Keratinocyte (primary cell): Measurements from ENCODE around the gene SCFD2. TPM values are rescaled to one million over a fixed set of nuclear protein-coding genes. Genes with fewer than 3 reads are reported as not detected.

Experiments used
- DNase-seq: peaks from one replicate; pipeline ENCODE4 v3.0.0-alpha.2; 2011; ENCODE audit warnings: low read depth, missing footprints, low spot score
- FAIRE-seq: peaks from 2 replicates; lab custom pipeline; 2011; peaks lifted over from hg19 to GRCh38; lab: Jason Lieb, UNC
- H2AFZ ChIP-seq: 2 replicates; pipeline ENCODE4 v1.6.0; 2012; ENCODE audit warnings: low read length, control low read depth, inconsistent platforms; ENCODE audit not compliant: control insufficient read depth
- H3K27ac ChIP-seq: 2 replicates; pipeline ENCODE4 v1.5.1; 2011; ENCODE audit warnings: low read length; ENCODE audit not compliant: control insufficient read depth, insufficient read depth
- H3K27me3 ChIP-seq: 3 replicates; pipeline ENCODE4 v1.6.0; 2011; ENCODE audit warnings: low read length; ENCODE audit not compliant: control insufficient read depth, insufficient read depth; ENCODE audit errors: extremely low read depth
- H3K36me3 ChIP-seq, 2 experiments: 2 replicates in 1 of 2; 3 replicates in 1 of 2; pipeline ENCODE4 v1.5.1; 2011; ENCODE audit warnings: low read length in 2 of 2, mild to moderate bottlenecking in 1 of 2; ENCODE audit not compliant: control insufficient read depth in 2 of 2, insufficient read depth in 2 of 2; ENCODE audit errors: extremely low read depth in 1 of 2
- H3K4me1 ChIP-seq: 3 replicates; pipeline ENCODE4 v1.5.1; 2011; ENCODE audit warnings: low read length; ENCODE audit not compliant: control insufficient read depth, insufficient read depth; ENCODE audit errors: extremely low read depth
- H3K4me2 ChIP-seq: 3 replicates; pipeline ENCODE4 v1.6.0; 2011; ENCODE audit warnings: low read depth, low read length; ENCODE audit not compliant: control insufficient read depth, insufficient read depth; ENCODE audit errors: extremely low read depth
- H3K4me3 ChIP-seq, 3 experiments: fragments of 200-600 bp in 1 of 3; sonication (generic) in 1 of 3; 2 replicates in 2 of 3; 3 replicates in 1 of 3; pipeline ENCODE4 v1.5.1; 2011 to 2016; ENCODE audit warnings: low read length in 3 of 3, mild to moderate bottlenecking in 3 of 3, control low read depth in 2 of 3, inconsistent platforms in 1 of 3, low read depth in 1 of 3, mixed read lengths in 1 of 3, mixed run types in 1 of 3, moderate library complexity in 1 of 3; ENCODE audit not compliant: control insufficient read depth in 2 of 3, insufficient read depth in 2 of 3; ENCODE audit errors: extremely low read depth in 1 of 3
- H3K79me2 ChIP-seq: 2 replicates; pipeline ENCODE4 v1.6.0; 2012; ENCODE audit warnings: low read length; ENCODE audit not compliant: control insufficient read depth, insufficient read depth
- H3K9ac ChIP-seq: 3 replicates; pipeline ENCODE4 v1.6.0; 2011; ENCODE audit warnings: low read length; ENCODE audit not compliant: control insufficient read depth, insufficient read depth; ENCODE audit errors: extremely low read depth
- H3K9me1 ChIP-seq: 3 replicates; pipeline ENCODE4 v1.6.0; 2011; ENCODE audit warnings: low read length; ENCODE audit not compliant: control insufficient read depth, insufficient read depth; ENCODE audit errors: extremely low read depth
- H3K9me3 ChIP-seq: 2 replicates; pipeline ENCODE4 v1.5.1; 2012; ENCODE audit warnings: low read depth, low read length; ENCODE audit not compliant: control insufficient read depth
- H4K20me1 ChIP-seq: 3 replicates; pipeline ENCODE4 v1.6.0; 2011; ENCODE audit warnings: low read length; ENCODE audit not compliant: control insufficient read depth, insufficient read depth; ENCODE audit errors: extremely low read depth
- EZH2 ChIP-seq: IDR thresholded peaks from one replicate; pipeline ENCODE4 v1.6.1; 2012; ENCODE audit warnings: inconsistent platforms, mild to moderate bottlenecking, low read length, moderate library complexity
- dilution Hi-C: fragments of 300-500 bp; cut with MboI; formaldehyde crosslinking; loops from one replicate; pipeline ENCODE4 v1.7.0; 2020; ENCODE audit warnings: low sequenced_read_pairs; ENCODE audit not compliant: extremely low pct_ligation_motif_present
- polyA plus RNA-seq, 5 experiments: library from polyadenylated mRNA; depleted of rRNA in 3 of 5; stranded (reverse) in 3 of 5; stranded (forward) in 1 of 5; unstranded in 1 of 5; fragments of >200 nt; gene quantifications; 1 replicate in 1 of 5; 2 replicates in 3 of 5; 3 replicates in 1 of 5; pipeline versions ENCODE4 v1.2.1 to v1.2.3, GENCODE V29; 2011 to 2012; ENCODE audit warnings: missing spikeins in 2 of 5, low read depth in 1 of 5, low replicate concordance in 1 of 5
- TF ChIP-seq, protein P1 (sequence below), 3 experiments: IDR thresholded peaks in 1 of 3; conservative IDR thresholded peaks in 1 of 3; optimal IDR thresholded peaks in 1 of 3; 2 replicates in 2 of 3; 3 replicates in 1 of 3; pipeline versions ENCODE3 to v1.5.1; 2011; ENCODE audit warnings: low read length in 3 of 3, mild to moderate bottlenecking in 3 of 3, moderate library complexity in 2 of 3, control low read depth in 1 of 3, inconsistent platforms in 1 of 3; ENCODE audit not compliant: insufficient read depth in 2 of 3; ENCODE audit errors: extremely low read depth in 1 of 3

Gene SCFD2
- polyA plus RNA-seq, 1 donor (not counting 4 experiments of a cell fraction or from before 2014, with no cell fraction given), result 13.9 TPM

DNA sequence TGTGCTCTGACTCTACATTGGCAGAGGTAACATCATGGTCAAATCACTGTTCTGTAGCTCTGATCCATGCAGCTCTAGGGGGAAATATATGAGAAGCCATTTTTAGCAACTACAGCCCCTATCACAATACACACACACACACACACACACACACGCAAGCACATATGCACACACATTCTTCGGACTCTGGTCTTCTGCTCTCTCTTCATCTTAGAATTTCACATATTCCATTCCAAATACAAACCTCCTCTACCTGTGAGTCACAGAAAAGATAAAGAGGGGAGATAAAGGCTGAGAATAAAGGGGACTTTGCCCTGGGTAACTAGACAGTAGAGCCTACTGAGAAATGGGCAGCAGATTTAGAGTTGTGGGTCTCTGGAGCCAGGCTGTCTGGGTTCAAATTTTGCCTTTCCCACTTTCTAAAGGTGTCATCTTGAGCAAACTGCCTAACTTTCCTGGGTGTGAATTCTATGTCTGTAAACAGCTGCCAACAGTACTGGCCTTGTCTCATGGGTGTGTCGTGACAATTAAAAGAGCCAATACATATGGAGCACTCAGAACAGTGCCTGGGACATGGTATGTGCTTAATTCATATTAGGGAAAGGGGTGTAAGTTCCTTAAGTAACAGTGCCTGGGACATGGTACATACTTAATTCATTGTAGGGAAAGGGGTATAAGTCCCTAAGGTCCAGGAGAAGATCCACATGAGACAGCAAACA, 515.3 kb downstream of the SCFD2 start:
- FAIRE-seq (peak; percentile 63), DNase-seq (no peak)
- no peaks in the 10 kb centered on the region for H3K79me2 ChIP-seq
- dilution Hi-C loops, result no loop called here
- no peaks in the 10 kb centered on the region for H3K9me1 ChIP-seq
- no peak overlapping the region for H2AFZ ChIP-seq
- H3K9me3 ChIP-seq, result no peaks in the 10 kb centered on the region
- H3K36me3 ChIP-seq, result no peaks in the 10 kb centered on the region
- H3K27ac ChIP-seq, result no peak overlapping the region
- H3K9ac ChIP-seq, result no peak overlapping the region
- H3K4me1 ChIP-seq, result peaks cover 16% of the 10 kb centered on the region
- H3K4me3 ChIP-seq, result no peak overlapping the region
- no peak for TF ChIP-seq EZH2
- TF ChIP-seq, protein P1, sequence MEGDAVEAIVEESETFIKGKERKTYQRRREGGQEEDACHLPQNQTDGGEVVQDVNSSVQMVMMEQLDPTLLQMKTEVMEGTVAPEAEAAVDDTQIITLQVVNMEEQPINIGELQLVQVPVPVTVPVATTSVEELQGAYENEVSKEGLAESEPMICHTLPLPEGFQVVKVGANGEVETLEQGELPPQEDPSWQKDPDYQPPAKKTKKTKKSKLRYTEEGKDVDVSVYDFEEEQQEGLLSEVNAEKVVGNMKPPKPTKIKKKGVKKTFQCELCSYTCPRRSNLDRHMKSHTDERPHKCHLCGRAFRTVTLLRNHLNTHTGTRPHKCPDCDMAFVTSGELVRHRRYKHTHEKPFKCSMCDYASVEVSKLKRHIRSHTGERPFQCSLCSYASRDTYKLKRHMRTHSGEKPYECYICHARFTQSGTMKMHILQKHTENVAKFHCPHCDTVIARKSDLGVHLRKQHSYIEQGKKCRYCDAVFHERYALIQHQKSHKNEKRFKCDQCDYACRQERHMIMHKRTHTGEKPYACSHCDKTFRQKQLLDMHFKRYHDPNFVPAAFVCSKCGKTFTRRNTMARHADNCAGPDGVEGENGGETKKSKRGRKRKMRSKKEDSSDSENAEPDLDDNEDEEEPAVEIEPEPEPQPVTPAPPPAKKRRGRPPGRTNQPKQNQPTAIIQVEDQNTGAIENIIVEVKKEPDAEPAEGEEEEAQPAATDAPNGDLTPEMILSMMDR (optimal IDR thresholded peaks at IDR 0.05 in 1 of 3, IDR thresholded peaks at IDR 0.05 in 1 of 3, conservative IDR thresholded peaks at IDR 0.05 in 1 of 3; ENCODE audit: extremely low read depth in 1 of 3, insufficient read depth in 2 of 3, low read length in 3 of 3), result no peak
- H3K4me2 ChIP-seq, result no peak overlapping the region
- H4K20me1 ChIP-seq, result no peaks in the 10 kb centered on the region
- H3K27me3 ChIP-seq, result no peaks in the 10 kb centered on the region

DNA sequence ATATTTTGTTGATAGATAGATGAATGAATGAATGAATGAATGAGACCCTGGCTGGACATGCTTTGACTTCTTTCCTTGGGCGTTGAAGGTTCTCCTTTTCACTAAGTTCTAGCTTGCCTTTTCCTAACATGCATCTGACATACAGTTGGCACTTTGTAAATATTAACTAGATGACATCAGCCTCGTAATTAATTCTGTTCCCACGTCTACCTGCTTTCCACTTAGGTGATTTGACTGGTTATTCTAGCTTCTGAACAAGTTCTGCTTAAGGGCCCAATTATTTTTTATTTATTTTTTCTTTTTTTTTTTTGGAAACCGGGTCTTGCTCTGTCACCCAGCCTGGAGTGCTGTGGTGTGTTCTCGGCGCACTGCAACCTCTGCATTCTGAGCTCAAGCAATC, 517.6 kb downstream of the SCFD2 start:
- FAIRE-seq, result peak; percentile 9
- Histone ChIP-seq H3K36me3 (no peaks in the 10 kb centered on the region), H3K27ac (no peak overlapping the region), H3K79me2 (no peaks in the 10 kb centered on the region), H3K9me1 (no peaks in the 10 kb centered on the region), H3K27me3 (no peaks in the 10 kb centered on the region), H2AFZ (no peak overlapping the region), H3K9me3 (no peaks in the 10 kb centered on the region), H3K4me1 (peaks cover 8% of the 10 kb centered on the region), H4K20me1 (no peaks in the 10 kb centered on the region), H3K4me3 (no peak overlapping the region), H3K4me2 (no peak overlapping the region), H3K9ac (no peak overlapping the region)
- DNase-seq, result no peak
- dilution Hi-C loops, result no loop called here
- TF ChIP-seq, protein P1 (optimal IDR thresholded peaks at IDR 0.05 in 1 of 3, IDR thresholded peaks at IDR 0.05 in 1 of 3, conservative IDR thresholded peaks at IDR 0.05 in 1 of 3; ENCODE audit: extremely low read depth in 1 of 3, insufficient read depth in 2 of 3, low read length in 3 of 3), result no peak
- TF ChIP-seq EZH2, result no peak
